22Rv1 (cell line): ENCODE results near the gene KRT40.

Experiments used
- CTCF ChIP-seq: fragments of 450-650 bp; IDR thresholded peaks from 2 replicates; pipeline ENCODE4 v1.5.1; 2017; ENCODE audit warnings: mild to moderate bottlenecking
- ZFX ChIP-seq: fragments of 450-650 bp; IDR thresholded peaks from 2 replicates; pipeline ENCODE4 v1.6.1; 2017; ENCODE audit warnings: antibody characterized with exemption, borderline replicate concordance

GRCh38 chr17:40993084-40993483 lies 9.0 kb upstream of the KRT40 start:
- TF ChIP-seq CTCF (no peak), ZFX (no peak)
